Measurements from ENCODE around the gene BCL2L2. TPM values are rescaled to one million over a fixed set of nuclear protein-coding genes. Genes with fewer than 3 reads are reported as not detected.

Gene BCL2L2
- polyA plus RNA-seq, 1 of the 3 experiments (the other 2 are of a cell fraction) = 30.6 TPM

DNA sequence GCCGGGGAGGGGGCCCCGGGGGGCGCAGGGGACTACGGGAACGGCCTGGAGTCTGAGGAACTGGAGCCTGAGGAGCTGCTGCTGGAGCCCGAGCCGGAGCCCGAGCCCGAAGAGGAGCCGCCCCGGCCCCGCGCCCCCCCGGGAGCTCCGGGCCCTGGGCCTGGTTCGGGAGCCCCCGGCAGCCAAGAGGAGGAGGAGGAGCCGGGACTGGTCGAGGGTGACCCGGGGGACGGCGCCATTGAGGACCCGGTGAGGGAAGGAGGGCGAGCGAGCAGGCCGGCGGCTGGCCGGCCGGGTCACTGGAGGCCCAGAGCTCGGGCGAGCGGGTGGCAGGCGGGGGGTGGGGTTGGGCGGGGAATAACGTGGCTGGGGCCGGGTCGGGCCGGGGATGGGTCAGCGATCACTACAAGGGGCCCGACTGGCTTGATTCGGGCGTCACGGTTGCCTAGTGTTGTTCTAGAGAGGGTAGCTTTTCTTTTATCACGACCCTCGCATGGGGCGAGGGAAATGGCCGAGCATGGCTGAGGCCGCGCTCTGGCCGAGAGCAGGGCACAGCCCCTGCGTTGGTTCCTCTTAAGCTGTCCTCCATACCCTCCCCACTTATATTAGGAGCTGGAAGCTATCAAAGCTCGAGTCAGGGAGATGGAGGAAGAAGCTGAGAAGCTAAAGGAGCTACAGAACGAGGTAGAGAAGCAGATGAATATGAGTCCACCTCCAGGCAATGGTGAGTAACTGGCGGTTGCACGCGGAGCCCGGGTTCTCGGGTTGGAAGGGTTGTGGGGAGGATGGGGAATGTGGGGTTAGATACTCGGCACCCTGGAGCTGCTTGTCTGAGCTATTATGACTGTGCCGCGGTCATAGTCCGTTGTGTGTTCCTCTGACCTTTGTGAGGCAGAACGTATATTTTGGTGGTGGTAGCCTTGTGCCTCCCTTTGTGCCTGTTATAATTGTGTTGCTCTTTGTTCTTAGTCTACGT, 15.2 kb downstream of the BCL2L2 start (continued):
- TF ChIP-seq FOXJ3 (CRISPR knock-in tag; IDR thresholded peaks at IDR 0.05) (no peak), SIN3A (IDR thresholded peaks at IDR 0.05; ENCODE audit: borderline replicate concordance, low read depth, low read length) (peak; percentile 39; the same call in 1 of the 2 replicates), MXI1 (IDR thresholded peaks at IDR 0.05; ENCODE audit: low read depth, low read length) (peak; percentile 48), TCF12 (IDR thresholded peaks at IDR 0.05) (no peak), NFIC (IDR thresholded peaks at IDR 0.05; ENCODE audit: borderline replicate concordance) (no peak), RAD21 (IDR thresholded peaks at IDR 0.05; ENCODE audit: low read length) (no peak), YY1 (IDR thresholded peaks at IDR 0.05; ENCODE audit: low read depth) (0 out of 2 replicates have a peak, but pooled peaks have one; percentile 8), ELF1 (IDR thresholded peaks at IDR 0.05) (no peak)
- TF ChIP-seq, protein P1, sequence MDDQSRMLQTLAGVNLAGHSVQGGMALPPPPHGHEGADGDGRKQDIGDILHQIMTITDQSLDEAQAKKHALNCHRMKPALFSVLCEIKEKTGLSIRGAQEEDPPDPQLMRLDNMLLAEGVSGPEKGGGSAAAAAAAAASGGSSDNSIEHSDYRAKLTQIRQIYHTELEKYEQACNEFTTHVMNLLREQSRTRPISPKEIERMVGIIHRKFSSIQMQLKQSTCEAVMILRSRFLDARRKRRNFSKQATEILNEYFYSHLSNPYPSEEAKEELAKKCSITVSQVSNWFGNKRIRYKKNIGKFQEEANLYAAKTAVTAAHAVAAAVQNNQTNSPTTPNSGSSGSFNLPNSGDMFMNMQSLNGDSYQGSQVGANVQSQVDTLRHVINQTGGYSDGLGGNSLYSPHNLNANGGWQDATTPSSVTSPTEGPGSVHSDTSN (IDR thresholded peaks at IDR 0.05) = no peak
- TF ChIP-seq, protein P2, sequence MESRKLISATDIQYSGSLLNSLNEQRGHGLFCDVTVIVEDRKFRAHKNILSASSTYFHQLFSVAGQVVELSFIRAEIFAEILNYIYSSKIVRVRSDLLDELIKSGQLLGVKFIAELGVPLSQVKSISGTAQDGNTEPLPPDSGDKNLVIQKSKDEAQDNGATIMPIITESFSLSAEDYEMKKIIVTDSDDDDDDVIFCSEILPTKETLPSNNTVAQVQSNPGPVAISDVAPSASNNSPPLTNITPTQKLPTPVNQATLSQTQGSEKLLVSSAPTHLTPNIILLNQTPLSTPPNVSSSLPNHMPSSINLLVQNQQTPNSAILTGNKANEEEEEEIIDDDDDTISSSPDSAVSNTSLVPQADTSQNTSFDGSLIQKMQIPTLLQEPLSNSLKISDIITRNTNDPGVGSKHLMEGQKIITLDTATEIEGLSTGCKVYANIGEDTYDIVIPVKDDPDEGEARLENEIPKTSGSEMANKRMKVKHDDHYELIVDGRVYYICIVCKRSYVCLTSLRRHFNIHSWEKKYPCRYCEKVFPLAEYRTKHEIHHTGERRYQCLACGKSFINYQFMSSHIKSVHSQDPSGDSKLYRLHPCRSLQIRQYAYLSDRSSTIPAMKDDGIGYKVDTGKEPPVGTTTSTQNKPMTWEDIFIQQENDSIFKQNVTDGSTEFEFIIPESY (IDR thresholded peaks at IDR 0.05; ENCODE audit: borderline replicate concordance, low read depth) = no peak
- TF ChIP-seq, protein P3, sequence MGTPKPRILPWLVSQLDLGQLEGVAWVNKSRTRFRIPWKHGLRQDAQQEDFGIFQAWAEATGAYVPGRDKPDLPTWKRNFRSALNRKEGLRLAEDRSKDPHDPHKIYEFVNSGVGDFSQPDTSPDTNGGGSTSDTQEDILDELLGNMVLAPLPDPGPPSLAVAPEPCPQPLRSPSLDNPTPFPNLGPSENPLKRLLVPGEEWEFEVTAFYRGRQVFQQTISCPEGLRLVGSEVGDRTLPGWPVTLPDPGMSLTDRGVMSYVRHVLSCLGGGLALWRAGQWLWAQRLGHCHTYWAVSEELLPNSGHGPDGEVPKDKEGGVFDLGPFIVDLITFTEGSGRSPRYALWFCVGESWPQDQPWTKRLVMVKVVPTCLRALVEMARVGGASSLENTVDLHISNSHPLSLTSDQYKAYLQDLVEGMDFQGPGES (IDR thresholded peaks at IDR 0.05; ENCODE audit: low read depth, low read length) = no peak

DNA sequence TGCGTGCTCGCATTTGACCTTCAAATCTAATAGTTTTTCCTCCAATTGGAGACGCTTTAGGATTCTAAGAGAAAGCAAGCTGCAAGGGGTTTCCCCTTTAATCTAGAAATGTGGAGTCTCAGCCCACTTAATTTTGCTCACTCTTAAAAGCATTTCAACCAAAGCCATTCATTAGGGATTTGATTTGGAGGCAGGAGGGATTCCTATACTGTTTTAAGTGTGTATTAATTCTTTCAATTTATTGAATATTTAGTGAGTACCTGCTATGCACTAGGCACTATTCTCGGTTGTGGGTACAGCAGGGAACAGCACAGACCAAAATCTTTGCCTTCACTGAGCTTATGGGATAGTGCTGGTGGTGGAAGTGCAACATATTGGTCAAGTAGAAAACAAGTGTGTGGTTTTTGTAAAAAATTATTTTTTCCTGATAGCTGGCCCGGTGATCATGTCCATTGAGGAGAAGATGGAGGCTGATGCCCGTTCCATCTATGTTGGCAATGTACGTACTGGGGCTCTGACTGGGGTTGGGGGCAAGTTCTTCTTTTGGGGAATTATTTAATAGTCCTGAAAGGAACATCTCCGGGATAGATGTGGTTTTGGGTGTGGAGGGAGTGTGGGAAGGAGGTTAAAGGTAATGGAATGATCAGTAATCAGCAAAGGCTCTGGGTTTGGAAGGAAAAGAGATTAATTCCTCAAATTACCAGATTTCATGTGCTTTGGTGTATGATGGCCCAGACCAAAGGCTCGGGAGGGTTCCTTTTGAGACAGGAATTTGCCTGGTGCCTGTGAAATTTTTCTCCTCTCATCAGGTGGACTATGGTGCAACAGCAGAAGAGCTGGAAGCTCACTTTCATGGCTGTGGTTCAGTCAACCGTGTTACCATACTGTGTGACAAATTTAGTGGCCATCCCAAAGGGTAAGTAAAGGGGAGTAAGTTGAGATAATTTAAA, 16.2 kb downstream of the BCL2L2 start:
- TF ChIP-seq FOSL2 (IDR thresholded peaks at IDR 0.05; ENCODE audit: borderline replicate concordance, low read depth) = no peak
- TF ChIP-seq, protein P3 (IDR thresholded peaks at IDR 0.05; ENCODE audit: low read depth, low read length) = no peak
- TF ChIP-seq, protein P1 (IDR thresholded peaks at IDR 0.05) = no peak
- TF ChIP-seq FOXJ3 (CRISPR knock-in tag; IDR thresholded peaks at IDR 0.05) = no peak
- TF ChIP-seq FOXM1 (IDR thresholded peaks at IDR 0.05; ENCODE audit: low read depth) = no peak
- TF ChIP-seq SMC3 (IDR thresholded peaks at IDR 0.05; ENCODE audit: low read depth, low read length) = no peak
- no peak for TF ChIP-seq GABPA (IDR thresholded peaks at IDR 0.05; ENCODE audit: low read depth)
- TF ChIP-seq, protein P4, sequence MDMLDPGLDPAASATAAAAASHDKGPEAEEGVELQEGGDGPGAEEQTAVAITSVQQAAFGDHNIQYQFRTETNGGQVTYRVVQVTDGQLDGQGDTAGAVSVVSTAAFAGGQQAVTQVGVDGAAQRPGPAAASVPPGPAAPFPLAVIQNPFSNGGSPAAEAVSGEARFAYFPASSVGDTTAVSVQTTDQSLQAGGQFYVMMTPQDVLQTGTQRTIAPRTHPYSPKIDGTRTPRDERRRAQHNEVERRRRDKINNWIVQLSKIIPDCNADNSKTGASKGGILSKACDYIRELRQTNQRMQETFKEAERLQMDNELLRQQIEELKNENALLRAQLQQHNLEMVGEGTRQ (IDR thresholded peaks at IDR 0.05; ENCODE audit: borderline replicate concordance, low read depth, low read length) = no peak
- TF ChIP-seq, protein P5, sequence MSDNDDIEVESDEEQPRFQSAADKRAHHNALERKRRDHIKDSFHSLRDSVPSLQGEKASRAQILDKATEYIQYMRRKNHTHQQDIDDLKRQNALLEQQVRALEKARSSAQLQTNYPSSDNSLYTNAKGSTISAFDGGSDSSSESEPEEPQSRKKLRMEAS (IDR thresholded peaks at IDR 0.05; ENCODE audit: low read depth) = no peak
- Histone ChIP-seq H3K27ac (ENCODE audit: low read depth in 2 of 2, low read length in 1 of 2) (peak overlapping the region; percentile 83 to 93), H3K9ac (peak overlapping the region; percentile 97), H3F3A (replicated peaks; ENCODE audit: insufficient read depth) (peaks cover 50% of the 10 kb centered on the region), H2AFZ (ENCODE audit: low read depth) (no peak overlapping the region), H4K20me1 (ENCODE audit: insufficient read depth) (no peaks in the 10 kb centered on the region), H3K27me3 (ENCODE audit: insufficient read depth) (no peaks in the 10 kb centered on the region), H3K4me2 (peak overlapping the region; percentile 94), H3K79me2 (ENCODE audit: insufficient read depth) (peaks cover 50% of the 10 kb centered on the region), H3K4me1 (ENCODE audit: control insufficient read depth in 1 of 2, insufficient read depth in 2 of 2, low read depth in 1 of 2, low read length in 1 of 2) (peaks cover 13 to 19% of the 10 kb centered on the region in 2 experiments; a peak in 3 of 4 replicates), H3K9me2 (no peaks in the 10 kb centered on the region), H3K36me3 (replicated peaks in 1 of 2; ENCODE audit: control insufficient read depth in 1 of 2, insufficient read depth in 2 of 2, low read length in 1 of 2) (peaks cover 42 to 48% of the 10 kb centered on the region in 2 experiments), H3K4me3 (ENCODE audit: low read depth in 2 of 2, low read length in 1 of 2) (peak overlapping the region; percentile 84 to 92), H3K9me3 (no peaks in the 10 kb centered on the region)
- DNase-seq = no peak
- 29% methylated on average over 10 of the region's 10 CpGs for WGBS (ENCODE audit: low lambda C conversion rate)
- CTCF ChIA-PET = interaction anchor here (0.9 to 13.2 kb wide), 10 partner anchors 17 to 240 kb away, joined by 3 to 179 read pairs (median 5); partner anchors contain the start of genes BCL2L2, CMTM5 and NGDN
- POLR2A ChIA-PET = interaction anchor here (0.9 to 3.5 kb wide), 9 partner anchors 16 to 233 kb away, joined by 3 to 34 read pairs (median 4); partner anchors contain the start of genes ACIN1, BCL2L2, C14orf119 and EFS
